HepG2 (cell line): ENCODE measurements around the gene SRGAP3. TPM values are rescaled to one million over a fixed set of nuclear protein-coding genes. Genes with fewer than 3 reads are reported as not detected.

Source experiments
- CHD4 ChIP-seq: fragments of 200-600 bp; sonication (generic); IDR thresholded peaks from 2 replicates; pipeline ENCODE4 v1.7.0; 2017; ENCODE audit warnings: mild to moderate bottlenecking, low read length, borderline replicate concordance
- ELF4 ChIP-seq: sonication (generic); formaldehyde crosslinking; IDR thresholded peaks from 2 replicates; pipeline ENCODE4 v1.5.0; 2020; ENCODE audit warnings: missing genetic modification reagents, mild to moderate bottlenecking, moderate library complexity, borderline replicate concordance
- EZH2 ChIP-seq: conservative IDR thresholded peaks from 2 replicates; pipeline ENCODE4 v1.6.1; 2012; ENCODE audit warnings: mild to moderate bottlenecking, low read depth, low read length, moderate library complexity
- HNF4A ChIP-seq: sonication (generic); formaldehyde crosslinking; IDR thresholded peaks from 2 replicates; pipeline ENCODE4 v1.4.0; 2020; ENCODE audit warnings: missing genetic modification reagents
- IKZF1 ChIP-seq: fragments of 450-650 bp; IDR thresholded peaks from 2 replicates; pipeline ENCODE4 v1.7.1; 2016
- KLF6 ChIP-seq: IDR thresholded peaks from 2 replicates; pipeline ENCODE4 v1.8.0; 2016; ENCODE audit warnings: missing biosample characterization, missing genetic modification reagents
- NFIC ChIP-seq: IDR thresholded peaks from 2 replicates; pipeline ENCODE4 v1.6.1; 2012; ENCODE audit warnings: mild to moderate bottlenecking, low read length, inconsistent platforms
- NFKB2 ChIP-seq: sonication (generic); formaldehyde crosslinking; IDR thresholded peaks from 2 replicates; pipeline ENCODE4 v1.4.0; 2020; ENCODE audit warnings: missing genetic modification reagents, borderline replicate concordance
- RARG ChIP-seq: sonication (generic); formaldehyde crosslinking; IDR thresholded peaks from 2 replicates; pipeline ENCODE4 v1.4.0; 2020; ENCODE audit warnings: low read depth, mild to moderate bottlenecking, missing genetic modification reagents
- SMARCE1 ChIP-seq: fragments of 450-650 bp; IDR thresholded peaks from 2 replicates; pipeline ENCODE4 v1.6.1; 2017; ENCODE audit warnings: borderline replicate concordance
- ZHX2 ChIP-seq, 2 experiments: sonication (generic) in 1 of 2; formaldehyde crosslinking in 1 of 2; IDR thresholded peaks; 2 replicates each; pipeline versions ENCODE4 v1.6.1 to v1.9.0; 2014 to 2022; ENCODE audit warnings: antibody characterized with exemption in 1 of 2, borderline replicate concordance in 1 of 2, inconsistent platforms in 1 of 2, low read depth in 1 of 2, missing genetic modification reagents in 1 of 2
- ZNF142 ChIP-seq: sonication (generic); formaldehyde crosslinking; IDR thresholded peaks from 2 replicates; pipeline ENCODE4 v1.4.0; 2020; ENCODE audit warnings: missing genetic modification reagents
- ZNF225 ChIP-seq: sonication (generic); formaldehyde crosslinking; IDR thresholded peaks from 2 replicates; pipeline ENCODE4 v1.4.0; 2020; ENCODE audit warnings: mild to moderate bottlenecking, missing genetic modification reagents
- ZNF468 ChIP-seq: sonication (generic); formaldehyde crosslinking; IDR thresholded peaks from 2 replicates; pipeline ENCODE4 v1.8.0; 2022; ENCODE audit warnings: mild to moderate bottlenecking, moderate library complexity, missing genetic modification reagents
- ZNF839 ChIP-seq: sonication (generic); formaldehyde crosslinking; IDR thresholded peaks from 2 replicates; pipeline ENCODE4 v1.4.0; 2020; ENCODE audit warnings: missing genetic modification reagents, mild to moderate bottlenecking, borderline replicate concordance
- ZSCAN30 ChIP-seq: sonication (generic); formaldehyde crosslinking; IDR thresholded peaks from 2 replicates; pipeline ENCODE4 v1.5.0; 2020; ENCODE audit warnings: mild to moderate bottlenecking, missing genetic modification reagents
- polyA plus RNA-seq, 8 experiments: library from polyadenylated mRNA; depleted of rRNA in 3 of 8; stranded (reverse) in 7 of 8; unstranded in 1 of 8; fragments of >200 nt; fragmentation: Illumina TruSeq in 4 of 8; extraction: Trizol in 4 of 8; gene quantifications; 2 replicates each; pipeline versions ENCODE4 v1.2.1 to v1.2.3, GENCODE V29; 2011 to 2016; ENCODE audit warnings: low read depth in 4 of 8, missing spikeins in 1 of 8, mixed read lengths in 1 of 8; ENCODE audit not compliant: insufficient read depth in 1 of 8
- total RNA-seq, 5 experiments: library from RNA; depleted of rRNA; stranded (reverse); fragments of >200 nt; fragmentation: Illumina TruSeq; extraction: Trizol; gene quantifications; 2 replicates each; pipeline ENCODE4 v1.2.3, GENCODE V29; 2016; ENCODE audit warnings: low read depth in 1 of 5

The SRGAP3 gene
- total and polyA plus RNA-seq, 2 of the 13 experiments (the other 11 are each of a cell fraction or from before 2014, with no cell fraction given) = 1.2 to 1.4 TPM

- TF ChIP-seq NFKB2 (CRISPR knock-in tag) = peak; percentile 33; the same call in 1 of the 2 replicates
- peak; percentile 87 for TF ChIP-seq ZHX2 (IDR thresholded peaks at IDR 0.05; ENCODE audit: low read depth)
- no peak for TF ChIP-seq ZHX2 (CRISPR knock-in tag; IDR thresholded peaks at IDR 0.05; ENCODE audit: borderline replicate concordance)
- no peak for TF ChIP-seq IKZF1
- TF ChIP-seq HNF4A (CRISPR knock-in tag) = no peak
- TF ChIP-seq ZNF839 (CRISPR knock-in tag) = no peak
- TF ChIP-seq ZNF468 = no peak
- TF ChIP-seq ELF4 (CRISPR knock-in tag) = no peak
- TF ChIP-seq NFIC = no peak
- TF ChIP-seq KLF6 (CRISPR knock-in tag) = 0 out of 2 replicates have a peak, but pooled peaks have one; percentile 62
- TF ChIP-seq ZSCAN30 (CRISPR knock-in tag) = no peak
- no peak for TF ChIP-seq SMARCE1
- TF ChIP-seq CHD4 = no peak
- TF ChIP-seq EZH2 = no peak
- TF ChIP-seq RARG (CRISPR knock-in tag) = no peak
- no peak for TF ChIP-seq ZNF225
- TF ChIP-seq ZNF142 (CRISPR knock-in tag) = no peak
Observed at GRCh38 chr3:8963137-8963853, 286.2 kb downstream of the SRGAP3 start, which contains the start of gene RAD18 (continued).
